ENCODE data around the gene ELL2.

- TF ChIP-seq CTCF (IDR thresholded peaks at IDR 0.05) (no peak), POLR2A (IDR thresholded peaks at IDR 0.05) (no peak), POLR2AphosphoS5 (IDR thresholded peaks at IDR 0.05) (no peak)
These were observed 90.4 kb downstream of the ELL2 start for GRCh38 chr5:95871146-95871806.
